Activated naive CD8-positive, alpha-beta T cell treated with anti-CD3 and anti-CD28 coated beads, Interleukin-2, amount 50 U/mL, for 16 hours (primary cell): Measurements from ENCODE around the gene REEP1.

Experiments
- DNase-seq: peaks from one replicate; pipeline ENCODE4 v3.0.0-alpha.2; 2020; ENCODE audit warnings: low read depth, low spot score

Gene REEP1

GRCh38 chr2:86337244-86337835 is at the start of gene REEP1:
Gene REEP1 (minus strand): TSS chr2:86337626. CDS start chr2:86337510, 116 bp downstream.
- no peak for DNase-seq

GRCh38 chr2:86383844-86384243 is 46.4 kb upstream of the REEP1 start:
- no peak for DNase-seq

GRCh38 chr2:86382698-86383097 is 45.3 kb upstream of the REEP1 start:
- no peak for DNase-seq

- no peak for DNase-seq
Measured at GRCh38 chr2:86382108-86382507, 44.7 kb upstream of the REEP1 start.

GRCh38 chr2:86378469-86378868 is 41.0 kb upstream of the REEP1 start:
- DNase-seq, result no peak

GRCh38 chr2:86375623-86376022 is 38.2 kb upstream of the REEP1 start:
- DNase-seq, result no peak

- DNase-seq, result no peak
Measured at GRCh38 chr2:86372641-86373502, 35.4 kb upstream of the REEP1 start.

- no peak for DNase-seq
Measured at GRCh38 chr2:86372133-86372532, 34.7 kb upstream of the REEP1 start.

- no peak for DNase-seq
Measured at GRCh38 chr2:86371527-86371926, 34.1 kb upstream of the REEP1 start.

GRCh38 chr2:86370579-86370978 is 33.2 kb upstream of the REEP1 start:
- DNase-seq, result no peak

- DNase-seq, result no peak
Measured at GRCh38 chr2:86368161-86368824, 30.9 kb upstream of the REEP1 start.

GRCh38 chr2:86367499-86367777 is 30.0 kb upstream of the REEP1 start:
- no peak for DNase-seq

GRCh38 chr2:86366651-86367498 is 29.4 kb upstream of the REEP1 start:
- DNase-seq, result no peak

- DNase-seq, result no peak
Measured at GRCh38 chr2:86364894-86365293, 27.5 kb upstream of the REEP1 start.

- no peak for DNase-seq
Measured at GRCh38 chr2:86360776-86361175, 23.4 kb upstream of the REEP1 start.

GRCh38 chr2:86358957-86359356 is 21.5 kb upstream of the REEP1 start:
- DNase-seq, result no peak

GRCh38 chr2:86357392-86357963 is 20.1 kb upstream of the REEP1 start:
- DNase-seq, result no peak

GRCh38 chr2:86352727-86353221 is 15.3 kb upstream of the REEP1 start:
- DNase-seq, result no peak

- no peak for DNase-seq
Measured at GRCh38 chr2:86352137-86352726, 14.8 kb upstream of the REEP1 start.

GRCh38 chr2:86350751-86351150 is 13.3 kb upstream of the REEP1 start:
- no peak for DNase-seq

- DNase-seq, result no peak
Measured at GRCh38 chr2:86347401-86347800, 10.0 kb upstream of the REEP1 start.
